ENCODE data around the gene MRPL55.

Gene MRPL55

DNA sequence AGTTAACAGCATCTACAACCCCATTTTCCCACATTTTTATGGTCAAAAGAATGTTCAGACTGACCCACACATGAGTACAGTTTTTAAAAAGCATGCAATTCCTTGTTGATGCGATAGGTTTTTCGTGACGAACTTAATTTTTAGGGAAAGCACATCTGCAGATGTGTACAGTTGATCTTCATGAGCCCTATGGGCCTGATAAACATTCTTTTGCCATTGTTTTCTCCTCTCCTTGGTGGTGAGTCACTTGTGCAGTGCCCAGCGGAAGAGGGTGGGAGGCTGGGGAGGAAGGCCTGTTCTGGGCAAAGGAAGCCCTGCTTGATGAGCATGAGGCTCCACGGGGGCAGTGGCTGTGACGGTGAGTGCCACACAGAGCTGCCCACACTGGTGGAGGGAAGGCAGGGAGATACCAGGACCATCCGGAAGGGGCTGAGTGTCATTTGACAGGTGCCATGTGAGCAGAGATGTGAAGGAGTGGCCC, 21.3 kb downstream of the MRPL55 start:
- H3K4me3 ChIP-seq (ENCODE audit: low read depth in 1 of 2, low read length in 1 of 2), result peak overlapping the region; percentile 1 to 33
- peaks cover 94 to 97% of the 10 kb centered on the region in 2 experiments for H3K4me1 ChIP-seq (ENCODE audit: control insufficient read depth in 1 of 2, insufficient read depth in 1 of 2, low read depth in 1 of 2, low read length in 1 of 2)
- peaks cover 4% of the 10 kb centered on the region for H3K36me3 ChIP-seq
- no peaks in the 10 kb centered on the region for H3K9me3 ChIP-seq
- peak overlapping the region; percentile 88 for H3K27ac ChIP-seq
- TF ChIP-seq CTCF (IDR thresholded peaks at IDR 0.05), result no peak
- no peaks in the 10 kb centered on the region for H3K27me3 ChIP-seq

- Histone ChIP-seq H3K27me3 (no peaks in the 10 kb centered on the region), H3K9me3 (no peaks in the 10 kb centered on the region), H3K4me1 (ENCODE audit: control insufficient read depth in 1 of 2, insufficient read depth in 1 of 2, low read depth in 1 of 2, low read length in 1 of 2) (peaks cover 79 to 81% of the 10 kb centered on the region in 2 experiments), H3K27ac (peak overlapping the region; percentile 97), H3K36me3 (no peaks in the 10 kb centered on the region), H3K4me3 (ENCODE audit: low read depth in 1 of 2, low read length in 1 of 2) (peak overlapping the region in 1 of 2 experiments; percentile 6)
- no peak for TF ChIP-seq CTCF (IDR thresholded peaks at IDR 0.05)
Measured at GRCh38 chr1:228085287-228085951, 23.7 kb downstream of the MRPL55 start.

GRCh38 chr1:228084797-228085196, 24.3 kb downstream of the MRPL55 start:
- peaks cover 73 to 75% of the 10 kb centered on the region in 2 experiments for H3K4me1 ChIP-seq (ENCODE audit: control insufficient read depth in 1 of 2, insufficient read depth in 1 of 2, low read depth in 1 of 2, low read length in 1 of 2)
- H3K36me3 ChIP-seq, result no peaks in the 10 kb centered on the region
- peak overlapping the region; percentile 97 for H3K27ac ChIP-seq
- no peaks in the 10 kb centered on the region for H3K27me3 ChIP-seq
- no peaks in the 10 kb centered on the region for H3K9me3 ChIP-seq
- TF ChIP-seq CTCF (IDR thresholded peaks at IDR 0.05), result no peak
- peak overlapping the region; percentile 90 to 97 for H3K4me3 ChIP-seq (ENCODE audit: low read depth in 1 of 2, low read length in 1 of 2)

DNA sequence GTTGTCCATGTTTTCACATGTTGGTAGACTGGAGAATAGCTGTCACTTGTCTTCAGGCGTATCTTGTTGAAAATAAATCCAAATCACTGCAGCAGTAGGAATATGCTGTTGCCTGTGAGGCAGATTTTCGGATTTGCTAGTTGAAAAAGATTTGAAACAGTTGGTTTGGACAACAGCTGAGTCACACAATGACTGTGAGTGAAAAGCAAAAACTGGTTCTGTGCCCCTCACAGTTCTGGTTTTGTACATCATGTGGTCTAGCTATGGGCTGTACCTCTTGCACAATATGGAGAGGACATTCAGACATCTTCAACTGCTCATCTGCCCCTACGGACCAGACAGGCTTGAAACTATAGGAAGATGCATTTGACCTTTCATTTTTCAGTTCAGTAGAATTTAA, 24.8 kb downstream of the MRPL55 start:
- H3K4me3 ChIP-seq (ENCODE audit: low read depth in 1 of 2, low read length in 1 of 2), result peak overlapping the region; percentile 90 to 97
- peak overlapping the region; percentile 97 for H3K27ac ChIP-seq
- H3K4me1 ChIP-seq (ENCODE audit: control insufficient read depth in 1 of 2, insufficient read depth in 1 of 2, low read depth in 1 of 2, low read length in 1 of 2), result peaks cover 70 to 71% of the 10 kb centered on the region in 2 experiments
- TF ChIP-seq CTCF (IDR thresholded peaks at IDR 0.05), result no peak
- H3K9me3 ChIP-seq, result no peaks in the 10 kb centered on the region
- no peaks in the 10 kb centered on the region for H3K27me3 ChIP-seq
- no peaks in the 10 kb centered on the region for H3K36me3 ChIP-seq

GRCh38 chr1:228083871-228084278, 25.2 kb downstream of the MRPL55 start:
- H3K4me3 ChIP-seq (ENCODE audit: low read depth in 1 of 2, low read length in 1 of 2), result peak overlapping the region; percentile 90 to 97
- TF ChIP-seq CTCF (IDR thresholded peaks at IDR 0.05), result no peak
- H3K27ac ChIP-seq, result peak overlapping the region; percentile 97
- H3K36me3 ChIP-seq, result no peaks in the 10 kb centered on the region
- peaks cover 69 to 71% of the 10 kb centered on the region in 2 experiments for H3K4me1 ChIP-seq (ENCODE audit: control insufficient read depth in 1 of 2, insufficient read depth in 1 of 2, low read depth in 1 of 2, low read length in 1 of 2)
- no peaks in the 10 kb centered on the region for H3K9me3 ChIP-seq
- H3K27me3 ChIP-seq, result no peaks in the 10 kb centered on the region

All from neutrophil (primary cell).